ENCODE results near the gene C1orf210. TPM values are rescaled to one million over a fixed set of nuclear protein-coding genes. Genes with fewer than 3 reads are reported as not detected.

The C1orf210 gene
- polyA plus RNA-seq, 1 donor = 21.1 TPM

DNA sequence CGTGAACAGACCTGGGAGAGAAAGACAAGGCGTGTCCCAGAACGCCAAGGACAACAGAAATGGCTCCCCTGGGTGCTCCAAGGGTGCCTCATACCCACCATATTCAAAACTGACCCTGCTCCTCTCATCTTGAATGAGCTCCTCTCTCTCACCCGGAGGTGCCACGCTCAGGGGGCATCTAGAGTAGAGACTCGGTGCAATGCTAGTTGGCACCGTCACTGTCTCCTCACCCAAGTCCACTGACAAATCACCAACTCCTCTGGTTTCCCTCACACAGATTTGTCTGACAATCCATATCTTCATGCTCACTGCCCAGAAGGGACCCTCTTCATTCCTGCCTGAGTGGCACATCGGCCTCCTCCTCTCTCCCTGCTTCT, 10.6 kb downstream of the C1orf210 start:
- no peak for DNase-seq

- no peak for DNase-seq
Observed at GRCh38 chr1:43274125-43274803, 11.1 kb downstream of the C1orf210 start.

- no peak for DNase-seq
Observed at GRCh38 chr1:43273708-43274107, 11.7 kb downstream of the C1orf210 start.

- no peak for DNase-seq
Observed at GRCh38 chr1:43272576-43273571, 12.5 kb downstream of the C1orf210 start.

GRCh38 chr1:43272161-43272560, 13.2 kb downstream of the C1orf210 start:
- DNase-seq = no peak

- no peak for DNase-seq
Observed at GRCh38 chr1:43271186-43272118, 13.9 kb downstream of the C1orf210 start.

- peak; percentile 50 for DNase-seq
Observed at GRCh38 chr1:43270421-43271095, 14.8 kb downstream of the C1orf210 start.

GRCh38 chr1:43269627-43270375, 15.6 kb downstream of the C1orf210 start, which contains the start of gene TMEM125:
Gene TMEM125 (plus strand): TSS chr1:43269983. CDS start chr1:43272723, 2,740 bp downstream.
- DNase-seq = no peak

DNA sequence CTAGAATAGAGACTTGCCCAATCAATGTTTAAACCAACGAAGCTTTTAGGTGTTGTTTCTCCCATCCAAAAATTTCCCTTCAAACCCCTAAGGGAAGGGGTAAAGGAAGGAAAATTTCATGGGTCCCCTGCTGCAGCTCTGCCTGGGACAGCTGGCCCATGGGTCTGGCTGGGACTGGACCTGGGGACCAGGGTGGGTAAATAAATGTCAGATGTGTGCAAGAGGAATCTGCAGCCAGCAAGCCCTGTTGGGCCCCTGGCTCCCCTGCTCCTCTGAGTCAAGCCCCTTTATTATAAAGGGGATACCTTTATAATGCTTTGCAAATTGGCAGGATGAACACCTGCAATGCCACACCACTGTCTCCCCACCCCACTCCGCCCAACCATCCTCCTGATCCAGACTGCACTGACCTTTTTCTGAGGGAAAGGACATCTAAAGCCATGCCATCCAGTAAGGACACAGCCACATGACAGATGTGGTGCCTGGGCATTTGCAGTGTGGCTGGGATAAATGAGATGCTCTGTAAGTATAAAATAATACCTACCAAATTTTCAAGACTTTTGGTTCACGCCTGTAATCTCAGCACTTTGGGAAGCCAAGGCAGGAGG, 17.5 kb downstream of the C1orf210 start:
- no peak for DNase-seq

DNA sequence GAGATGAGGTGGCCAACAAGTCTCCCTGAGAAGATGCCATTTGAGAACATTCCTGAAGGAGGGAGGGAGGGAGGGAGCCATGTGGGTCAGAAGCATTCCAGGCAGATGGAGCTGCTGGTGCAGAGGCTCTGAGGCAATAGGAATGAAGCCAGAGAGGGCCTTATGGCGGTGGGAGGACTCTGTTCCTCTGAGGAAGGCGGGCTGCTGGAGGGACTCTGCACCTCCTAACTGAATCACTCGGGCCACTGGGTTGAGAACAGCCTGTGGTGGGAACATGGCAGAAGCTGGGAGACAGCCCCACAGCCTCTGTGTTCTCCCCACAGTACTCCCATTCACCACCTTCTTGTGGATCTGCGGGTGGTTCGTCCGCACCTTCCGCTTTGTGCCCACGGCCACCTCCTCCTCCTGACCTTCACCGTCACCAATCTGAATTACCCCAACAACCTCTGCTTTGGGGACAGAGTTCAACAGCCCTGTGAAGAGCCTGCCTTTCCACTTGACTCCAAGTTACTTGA, 18.0 kb downstream of the C1orf210 start:
- no peak for DNase-seq

DNA sequence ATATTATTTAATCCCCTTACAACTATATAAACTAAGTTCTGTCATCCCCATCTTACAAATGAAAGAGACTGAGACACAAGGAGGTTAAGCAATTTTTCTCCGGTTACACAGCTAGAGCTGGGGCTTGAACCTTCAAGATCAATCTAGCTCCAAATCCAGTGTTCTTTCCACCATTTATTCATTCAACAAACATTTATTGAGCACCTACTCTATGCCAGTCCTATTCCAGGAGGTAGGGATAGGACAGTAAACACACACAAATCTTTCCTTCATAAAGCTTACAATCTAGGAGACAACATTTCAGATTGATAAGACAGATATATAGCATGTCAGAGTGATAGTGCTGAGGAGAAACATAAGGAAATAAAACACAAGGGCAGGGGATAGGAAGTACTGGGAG, 18.5 kb downstream of the C1orf210 start:
- no peak for DNase-seq

- DNase-seq = no peak
Observed at GRCh38 chr1:43265431-43265830, 19.9 kb downstream of the C1orf210 start.

DNA sequence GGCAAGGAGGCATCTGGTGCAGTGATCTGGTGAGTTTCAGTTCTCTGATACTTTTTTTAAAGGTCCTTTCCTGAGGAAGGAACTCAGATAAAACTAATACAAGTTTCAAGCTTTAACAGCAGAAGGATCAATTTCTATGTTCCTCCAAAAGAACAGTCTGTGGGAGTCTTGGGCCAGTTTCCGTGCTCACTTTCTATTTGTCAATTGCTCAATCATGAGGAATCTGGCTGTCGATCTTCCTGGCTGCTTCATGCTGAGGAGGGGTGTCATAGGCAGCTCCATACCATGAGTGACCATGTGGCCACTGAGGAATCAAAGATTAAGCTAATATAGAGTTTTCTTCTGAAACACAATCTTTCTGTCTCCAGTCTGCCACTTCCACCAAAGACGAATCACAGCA, 27.0 kb downstream of the C1orf210 start:
- DNase-seq = no peak

- no peak for DNase-seq
Observed at GRCh38 chr1:43256675-43257570, 28.5 kb downstream of the C1orf210 start.

GRCh38 chr1:43255438-43256210, 29.8 kb downstream of the C1orf210 start:
- DNase-seq = no peak

DNA sequence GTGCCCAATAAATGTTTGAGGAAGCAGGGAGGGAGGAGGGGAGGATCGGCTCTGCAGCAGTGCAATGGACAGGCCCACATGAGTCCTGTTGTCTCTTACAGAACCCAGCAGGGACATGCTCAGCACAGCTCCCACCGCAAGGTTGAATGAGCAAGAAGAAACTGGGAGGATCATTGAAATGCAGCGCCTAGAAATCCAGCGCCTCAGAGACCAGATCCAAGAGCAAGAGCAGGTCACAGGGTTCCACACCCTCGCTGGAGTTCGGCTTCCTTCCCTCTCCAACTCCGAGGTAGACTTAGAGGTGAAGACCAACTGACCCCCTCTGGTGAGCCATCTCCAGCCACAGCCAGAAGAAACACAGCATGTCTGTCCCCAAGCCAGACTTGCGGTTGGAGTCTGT, 31.5 kb downstream of the C1orf210 start:
- DNase-seq = no peak

DNA sequence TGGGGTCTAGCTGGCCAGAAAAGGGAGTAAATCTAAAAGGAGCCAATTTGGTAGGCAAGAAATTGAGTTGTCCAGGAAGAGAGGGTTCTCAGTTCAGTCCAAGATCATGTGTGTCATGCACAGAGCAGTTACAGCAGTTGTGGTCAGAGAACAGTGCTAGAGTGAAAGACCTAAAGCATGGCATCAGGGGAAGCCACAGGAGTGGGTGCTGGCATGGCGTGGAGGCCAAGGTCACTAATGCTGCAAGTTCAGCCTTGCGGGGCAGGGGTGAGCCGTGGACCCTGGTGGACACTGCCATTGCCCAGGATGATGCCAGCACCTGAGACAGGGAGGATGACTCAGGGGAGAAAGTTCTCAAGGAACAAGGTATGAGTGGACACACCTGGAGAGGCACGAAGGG, 32.2 kb downstream of the C1orf210 start:
- no peak for DNase-seq

GRCh38 chr1:43252225-43252624, 33.2 kb downstream of the C1orf210 start:
- DNase-seq = no peak
